K562 (cell line): ENCODE results near the gene VWC2L. TPM values are rescaled to one million over a fixed set of nuclear protein-coding genes. Genes with fewer than 3 reads are reported as not detected.

Source experiments
- ATAC-seq: fragments of 200-7000 bp; cut with Tn5 transposase; 3 replicates; pipeline ENCODE4 v1.9.1; 2020; ENCODE audit warnings: moderate library complexity
- BruUV-seq: library from RNA; stranded (reverse); fragments of 400-500 nt; replicated peaks from 2 replicates; lab custom pipeline; 2021; lab: Mats Ljungman, UMichigan
- CTCF ChIA-PET: fragments of 300-600 bp; formaldehyde crosslinking; extraction: SDS; loops from one replicate; lab custom pipeline; 2021; ENCODE audit warnings: low intra/inter-chr PET ratio; lab: Yijun Ruan, JAX
- POLR2A ChIA-PET: fragments of 300-600, 350-650 bp; sonication (Branson Sonifier 250); formaldehyde crosslinking; extraction: SDS; loops from one replicate; lab custom pipeline; 2021; ENCODE audit warnings: antibody characterized with exemption, inconsistent platforms; lab: Yijun Ruan, JAX
- DNase-seq, 4 experiments: peaks; one replicate each; pipeline versions ENCODE4 v3.0.0 to v3.0.0-alpha.2; 2011 to 2018; ENCODE audit warnings: low spot score in 3 of 4, mixed read lengths in 3 of 4; ENCODE audit errors: extremely low read depth in 1 of 4
- FAIRE-seq: peaks from 2 replicates; lab custom pipeline; 2011; peaks lifted over from hg19 to GRCh38; lab: Jason Lieb, UNC
- H2AFZ ChIP-seq: 2 replicates; pipeline ENCODE4 v1.6.0; 2011; ENCODE audit warnings: low read depth, low read length, control low read depth, inconsistent platforms
- H3K27ac ChIP-seq: fragments of 200-600 bp; 3 replicates; pipeline ENCODE4 v1.8.0; 2011; ENCODE audit warnings: low read depth, mild to moderate bottlenecking, control low read depth, inconsistent platforms, low read length, moderate library complexity, mixed read lengths; ENCODE audit errors: extremely low read depth
- H3K27me3 ChIP-seq, 2 experiments: fragments of 300-600 bp in 1 of 2; 2 replicates in 1 of 2; 3 replicates in 1 of 2; pipeline versions ENCODE4 v1.6.0 to v1.8.0; 2011; ENCODE audit warnings: inconsistent platforms in 2 of 2, low read length in 2 of 2, mild to moderate bottlenecking in 1 of 2, mixed read lengths in 1 of 2, moderate library complexity in 1 of 2; ENCODE audit not compliant: control insufficient read depth in 2 of 2, insufficient read depth in 2 of 2
- H3K36me3 ChIP-seq: fragments of 300-600 bp; 3 replicates; pipeline ENCODE4 v1.8.0; 2011; ENCODE audit warnings: mild to moderate bottlenecking, low read length, inconsistent platforms; ENCODE audit not compliant: control insufficient read depth, insufficient read depth
- H3K4me1 ChIP-seq, 2 experiments: fragments of 200-600 bp in 1 of 2; replicated peaks in 1 of 2; 2 replicates in 1 of 2; 3 replicates in 1 of 2; pipeline versions ENCODE4 v1.5.1 to v1.8.0; 2011; ENCODE audit warnings: inconsistent platforms in 2 of 2, low read length in 2 of 2, mild to moderate bottlenecking in 1 of 2, mixed read lengths in 1 of 2, moderate library complexity in 1 of 2; ENCODE audit not compliant: control insufficient read depth in 2 of 2, insufficient read depth in 2 of 2
- H3K4me2 ChIP-seq: 2 replicates; pipeline ENCODE4 v1.6.1; 2011; ENCODE audit warnings: low read length, control low read depth, inconsistent platforms, mixed read lengths; ENCODE audit not compliant: insufficient read depth
- H3K4me3 ChIP-seq: fragments of 200-600 bp; sonication (generic), shearing (Covaris generic); 2 replicates; pipeline ENCODE4 v1.5.1; 2016; ENCODE audit warnings: control low read depth, inconsistent platforms
- H3K79me2 ChIP-seq: fragments of 200-600 bp; 3 replicates; pipeline ENCODE4 v1.8.0; 2011; ENCODE audit warnings: low read length, inconsistent platforms; ENCODE audit not compliant: control insufficient read depth, insufficient read depth
- H3K9ac ChIP-seq, 2 experiments: 2 replicates each; pipeline versions ENCODE4 v1.6.0 to v1.6.1; 2011; ENCODE audit warnings: low read depth in 2 of 2, low read length in 2 of 2, control low read depth in 1 of 2, inconsistent platforms in 1 of 2, mild to moderate bottlenecking in 1 of 2, mixed read lengths in 1 of 2; ENCODE audit not compliant: insufficient read depth in 1 of 2
- H3K9me1 ChIP-seq: one replicate; pipeline ENCODE4 v1.6.0; 2011; ENCODE audit warnings: inconsistent platforms, mild to moderate bottlenecking, low read length, moderate library complexity; ENCODE audit not compliant: control insufficient read depth, insufficient read depth
- H3K9me3 ChIP-seq: replicated peaks from 2 replicates; pipeline ENCODE4 v1.5.1; 2011; ENCODE audit warnings: low read depth, low read length, inconsistent platforms; ENCODE audit not compliant: control insufficient read depth, insufficient read depth
- H4K20me1 ChIP-seq: replicated peaks from 2 replicates; pipeline ENCODE4 v1.6.1; 2011; ENCODE audit warnings: low read length, inconsistent platforms, mixed read lengths; ENCODE audit not compliant: control insufficient read depth, insufficient read depth
- BHLHE40 ChIP-seq: IDR thresholded peaks from 2 replicates; pipeline ENCODE4 v1.6.1; 2011; ENCODE audit warnings: low read length, improper control_type of control experiment
- DNMT1 ChIP-seq: fragments of 450-650 bp; IDR thresholded peaks from 2 replicates; pipeline ENCODE4 v1.6.1; 2016; ENCODE audit warnings: antibody characterized with exemption, mild to moderate bottlenecking
- FOSL1 ChIP-seq: fragments of 200-800 bp; sonication (Bioruptor generic); conservative IDR thresholded peaks from 2 replicates; pipeline ENCODE4 v1.6.1; 2016; ENCODE audit warnings: missing genetic modification characterization, missing compliant biosample characterization
- MAFG ChIP-seq: fragments of 450-650 bp; conservative IDR thresholded peaks from 2 replicates; pipeline ENCODE4 v1.6.1; 2016; ENCODE audit warnings: missing genetic modification characterization, missing compliant biosample characterization
- POLR3G ChIP-seq: IDR thresholded peaks from 2 replicates; pipeline ENCODE4 v1.6.1; 2011; ENCODE audit not compliant: insufficient read length, insufficient replicate concordance; ENCODE audit errors: extremely low read depth
- SMC3 ChIP-seq: conservative IDR thresholded peaks from 2 replicates; pipeline ENCODE4 v1.6.1; 2011; ENCODE audit warnings: low read depth, low read length, improper control_type of control experiment; ENCODE audit not compliant: insufficient read depth
- SRF ChIP-seq, 2 experiments: fragments of 250-450, 450-650 bp in 1 of 2; sonication (Bioruptor Pico) in 1 of 2; sonication (generic) in 1 of 2; formaldehyde crosslinking; IDR thresholded peaks; 2 replicates each; pipeline versions ENCODE4 v1.5.0 to v1.5.1; 2020 to 2022; ENCODE audit warnings: mild to moderate bottlenecking in 1 of 2, missing genetic modification reagents in 1 of 2
- SRSF3 ChIP-seq: fragments of 200-400 bp; formaldehyde crosslinking; IDR thresholded peaks from 2 replicates; pipeline ENCODE4 v1.6.1; 2016; ENCODE audit warnings: mild to moderate bottlenecking, low read length, moderate library complexity; ENCODE audit not compliant: insufficient read depth
- ZNF232 ChIP-seq: sonication (generic); formaldehyde crosslinking; IDR thresholded peaks from 2 replicates; pipeline ENCODE4 v1.8.0; 2022; ENCODE audit warnings: mild to moderate bottlenecking, missing genetic modification reagents
- ZNF695 ChIP-seq: fragments of 450-650 bp; formaldehyde crosslinking; IDR thresholded peaks from 2 replicates; pipeline ENCODE4 v1.4.0; 2020; ENCODE audit warnings: mild to moderate bottlenecking, moderate library complexity
- WGBS: fragments of 100-300 bp; shearing (Covaris generic); methylation state at CpG from one replicate; pipeline ENCODE4 v1.1.6; 2016; ENCODE audit warnings: low coverage, mixed read lengths; ENCODE audit not compliant: insufficient coverage; ENCODE audit errors: missing lambda C conversion rate; 5-methylcytosine and 5-hydroxymethylcytosine counted together
- in situ Hi-C: fragments of 300-500 bp; cut with MboI; formaldehyde crosslinking; loops from 4 replicates; pipeline ENCODE4 v1.15.0; 2018; ENCODE audit warnings: inconsistent platforms, mixed read lengths
- intact Hi-C: fragments of 100-400 bp; cut with micrococcal nuclease; formaldehyde crosslinking; loops from 2 replicates; pipeline ENCODE4 v1.14.2; 2022
- polyA plus RNA-seq, 8 experiments: library from polyadenylated mRNA; depleted of rRNA in 4 of 8; stranded (reverse) in 5 of 8; unstranded in 3 of 8; fragments of >200 nt; fragmentation: Nextera tagmentation in 2 of 8; fragmentation: Illumina TruSeq in 1 of 8; extraction: Ambion mirVana in 2 of 8; extraction: Trizol in 1 of 8; gene quantifications; 2 replicates each; pipeline versions ENCODE4 v1.2.1 to v1.2.3, GENCODE V29; 2011 to 2014; ENCODE audit warnings: inconsistent platforms in 1 of 8, missing spikeins in 1 of 8
- total RNA-seq, 7 experiments: library from RNA; depleted of rRNA in 6 of 7; stranded (reverse); fragments of >200 nt in 6 of 7; fragmentation: Illumina TruSeq in 2 of 7; extraction: Trizol in 2 of 7; gene quantifications; 2 replicates each; pipeline versions ENCODE4 v1.2.1 to v1.2.3, GENCODE V29; 2011 to 2021; ENCODE audit warnings: low replicate concordance in 1 of 7
- TF ChIP-seq, protein P1 (sequence below): fragments of 450-650 bp; formaldehyde crosslinking; IDR thresholded peaks from 2 replicates; pipeline ENCODE4 v1.4.0; 2022; ENCODE audit warnings: missing genetic modification characterization
- TF ChIP-seq, protein P2 (sequence below): sonication (generic); formaldehyde crosslinking; IDR thresholded peaks from 2 replicates; pipeline ENCODE4 v1.8.0; 2022; ENCODE audit warnings: missing genetic modification reagents, mild to moderate bottlenecking, moderate library complexity, borderline replicate concordance
- TF ChIP-seq, protein P3 (sequence below): fragments of 250-450 bp; sonication (Bioruptor Pico); IDR thresholded peaks from 2 replicates; pipeline ENCODE4 v1.8.0; 2021; ENCODE audit warnings: moderate library complexity, mild to moderate bottlenecking, inconsistent platforms

VWC2L gene
- total and polyA plus RNA-seq, 9 of the 15 experiments (the other 6 are each of a cell fraction or from before 2014, with no cell fraction given): not detected

DNA sequence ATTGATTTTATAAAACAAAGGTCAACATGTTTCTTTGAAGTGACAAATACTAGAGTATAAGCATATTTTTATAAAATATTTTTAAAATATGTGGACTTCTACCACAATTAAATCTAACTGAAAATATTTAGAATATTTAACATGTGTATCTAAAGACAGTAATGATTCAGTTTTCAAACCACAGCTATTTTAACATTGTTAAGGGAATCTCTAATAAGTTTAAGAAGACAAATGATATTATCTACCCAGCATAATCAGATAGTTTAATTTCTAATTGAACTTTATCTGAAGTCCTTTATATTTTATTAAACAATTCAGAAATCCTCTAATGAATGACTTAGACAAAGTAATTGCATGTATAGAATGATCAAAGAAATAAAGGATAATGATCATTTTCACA is 96.2 kb downstream of the VWC2L start:
- BruUV-seq: no TSS peak
- Histone ChIP-seq H3K27me3 (no peaks in the 10 kb centered on the region), H4K20me1 (no peaks in the 10 kb centered on the region), H3K79me2 (no peaks in the 10 kb centered on the region), H3K4me1 (no peaks in the 10 kb centered on the region), H3K36me3 (no peaks in the 10 kb centered on the region), H2AFZ (no peak overlapping the region), H3K9ac (no peak overlapping the region), H3K27ac (no peak overlapping the region), H3K4me3 (no peak overlapping the region), H3K9me3 (no peaks in the 10 kb centered on the region), H3K4me2 (no peak overlapping the region), H3K9me1 (no peaks in the 10 kb centered on the region)
- DNase-seq: no peak
- CTCF ChIA-PET: no interaction called here
- no peak for TF ChIP-seq DNMT1
- intact Hi-C loops (no loop called here), in situ Hi-C loops (no loop called here)
- no peak for ATAC-seq
- POLR2A ChIA-PET: no interaction called here
- FAIRE-seq: no peak

DNA sequence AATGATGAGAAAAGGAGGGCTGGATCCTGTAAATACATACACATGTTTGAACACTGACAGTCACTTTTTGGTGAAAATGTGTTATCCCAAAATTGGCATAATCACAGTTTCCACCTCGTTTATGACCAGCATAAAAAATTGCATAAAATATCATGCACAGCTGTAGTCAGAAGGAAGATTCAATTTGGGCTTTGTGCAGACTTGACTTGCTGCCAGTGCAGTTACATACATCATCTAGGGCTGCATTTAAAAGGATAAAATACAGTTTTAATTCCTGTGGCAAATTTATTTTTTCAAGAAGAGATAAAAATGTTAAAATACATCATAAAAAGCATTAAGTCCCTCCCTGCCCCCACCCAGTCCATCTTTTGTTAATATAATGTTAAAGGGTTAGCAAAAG is 103.8 kb downstream of the VWC2L start:
- Histone ChIP-seq H4K20me1 (no peaks in the 10 kb centered on the region), H3K4me3 (no peak overlapping the region), H3K9ac (no peak overlapping the region), H3K4me2 (no peak overlapping the region), H3K9me3 (no peaks in the 10 kb centered on the region), H3K36me3 (no peaks in the 10 kb centered on the region), H2AFZ (no peak overlapping the region), H3K4me1 (no peaks in the 10 kb centered on the region), H3K79me2 (no peaks in the 10 kb centered on the region), H3K27ac (no peak overlapping the region), H3K9me1 (no peaks in the 10 kb centered on the region), H3K27me3 (no peaks in the 10 kb centered on the region)
- no TSS peak for BruUV-seq
- ChIA-PET POLR2A (no interaction called here), CTCF (no interaction called here)
- ATAC-seq (no peak), DNase-seq (no peak), FAIRE-seq (no peak)
- intact Hi-C loops: no loop called here
- in situ Hi-C loops: no loop called here
- 0% methylated on average over 1 of the region's 1 CpG for WGBS
- TF ChIP-seq SMC3 (no peak), ZNF232 (CRISPR knock-in tag) (no peak), ZNF695 (CRISPR knock-in tag) (no peak), SRF (CRISPR knock-in tag; IDR thresholded peaks at IDR 0.05) (no peak), FOSL1 (no peak), BHLHE40 (no peak), MAFG (tag) (no peak), SRSF3 (no peak), POLR3G (no peak)
- TF ChIP-seq, protein P1, sequence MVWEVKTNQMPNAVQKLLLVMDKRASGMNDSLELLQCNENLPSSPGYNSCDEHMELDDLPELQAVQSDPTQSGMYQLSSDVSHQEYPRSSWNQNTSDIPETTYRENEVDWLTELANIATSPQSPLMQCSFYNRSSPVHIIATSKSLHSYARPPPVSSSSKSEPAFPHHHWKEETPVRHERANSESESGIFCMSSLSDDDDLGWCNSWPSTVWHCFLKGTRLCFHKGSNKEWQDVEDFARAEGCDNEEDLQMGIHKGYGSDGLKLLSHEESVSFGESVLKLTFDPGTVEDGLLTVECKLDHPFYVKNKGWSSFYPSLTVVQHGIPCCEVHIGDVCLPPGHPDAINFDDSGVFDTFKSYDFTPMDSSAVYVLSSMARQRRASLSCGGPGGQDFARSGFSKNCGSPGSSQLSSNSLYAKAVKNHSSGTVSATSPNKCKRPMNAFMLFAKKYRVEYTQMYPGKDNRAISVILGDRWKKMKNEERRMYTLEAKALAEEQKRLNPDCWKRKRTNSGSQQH: no peak
- TF ChIP-seq, protein P2, sequence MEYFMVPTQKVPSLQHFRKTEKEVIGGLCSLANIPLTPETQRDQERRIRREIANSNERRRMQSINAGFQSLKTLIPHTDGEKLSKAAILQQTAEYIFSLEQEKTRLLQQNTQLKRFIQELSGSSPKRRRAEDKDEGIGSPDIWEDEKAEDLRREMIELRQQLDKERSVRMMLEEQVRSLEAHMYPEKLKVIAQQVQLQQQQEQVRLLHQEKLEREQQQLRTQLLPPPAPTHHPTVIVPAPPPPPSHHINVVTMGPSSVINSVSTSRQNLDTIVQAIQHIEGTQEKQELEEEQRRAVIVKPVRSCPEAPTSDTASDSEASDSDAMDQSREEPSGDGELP (CRISPR knock-in tag): no peak
- TF ChIP-seq, protein P3, sequence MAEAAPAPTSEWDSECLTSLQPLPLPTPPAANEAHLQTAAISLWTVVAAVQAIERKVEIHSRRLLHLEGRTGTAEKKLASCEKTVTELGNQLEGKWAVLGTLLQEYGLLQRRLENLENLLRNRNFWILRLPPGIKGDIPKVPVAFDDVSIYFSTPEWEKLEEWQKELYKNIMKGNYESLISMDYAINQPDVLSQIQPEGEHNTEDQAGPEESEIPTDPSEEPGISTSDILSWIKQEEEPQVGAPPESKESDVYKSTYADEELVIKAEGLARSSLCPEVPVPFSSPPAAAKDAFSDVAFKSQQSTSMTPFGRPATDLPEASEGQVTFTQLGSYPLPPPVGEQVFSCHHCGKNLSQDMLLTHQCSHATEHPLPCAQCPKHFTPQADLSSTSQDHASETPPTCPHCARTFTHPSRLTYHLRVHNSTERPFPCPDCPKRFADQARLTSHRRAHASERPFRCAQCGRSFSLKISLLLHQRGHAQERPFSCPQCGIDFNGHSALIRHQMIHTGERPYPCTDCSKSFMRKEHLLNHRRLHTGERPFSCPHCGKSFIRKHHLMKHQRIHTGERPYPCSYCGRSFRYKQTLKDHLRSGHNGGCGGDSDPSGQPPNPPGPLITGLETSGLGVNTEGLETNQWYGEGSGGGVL: no peak
